ENCODE measurements around the gene TSPAN3.

Gene TSPAN3

DNA sequence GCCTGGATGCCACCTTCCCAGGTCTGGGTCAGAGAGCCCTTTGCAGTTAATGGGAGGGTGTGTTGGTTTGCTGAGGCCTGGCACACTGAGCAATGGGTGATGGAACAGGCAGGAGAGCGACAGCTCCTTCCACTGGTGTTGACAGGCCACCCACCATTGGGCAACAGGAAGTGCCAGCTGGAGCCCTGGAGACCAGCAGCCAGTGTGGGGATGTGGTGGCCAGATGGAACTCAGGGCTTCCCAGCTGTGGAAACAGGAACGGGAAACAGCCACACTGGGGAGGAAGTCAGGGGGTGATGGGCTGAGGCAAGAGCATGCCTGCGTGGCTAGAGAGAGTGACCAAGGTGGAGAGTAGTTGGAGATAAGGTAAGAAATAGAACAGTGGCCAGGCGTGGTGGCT is 66.7 kb downstream of the TSPAN3 start:
- no peak for DNase-seq

DNA sequence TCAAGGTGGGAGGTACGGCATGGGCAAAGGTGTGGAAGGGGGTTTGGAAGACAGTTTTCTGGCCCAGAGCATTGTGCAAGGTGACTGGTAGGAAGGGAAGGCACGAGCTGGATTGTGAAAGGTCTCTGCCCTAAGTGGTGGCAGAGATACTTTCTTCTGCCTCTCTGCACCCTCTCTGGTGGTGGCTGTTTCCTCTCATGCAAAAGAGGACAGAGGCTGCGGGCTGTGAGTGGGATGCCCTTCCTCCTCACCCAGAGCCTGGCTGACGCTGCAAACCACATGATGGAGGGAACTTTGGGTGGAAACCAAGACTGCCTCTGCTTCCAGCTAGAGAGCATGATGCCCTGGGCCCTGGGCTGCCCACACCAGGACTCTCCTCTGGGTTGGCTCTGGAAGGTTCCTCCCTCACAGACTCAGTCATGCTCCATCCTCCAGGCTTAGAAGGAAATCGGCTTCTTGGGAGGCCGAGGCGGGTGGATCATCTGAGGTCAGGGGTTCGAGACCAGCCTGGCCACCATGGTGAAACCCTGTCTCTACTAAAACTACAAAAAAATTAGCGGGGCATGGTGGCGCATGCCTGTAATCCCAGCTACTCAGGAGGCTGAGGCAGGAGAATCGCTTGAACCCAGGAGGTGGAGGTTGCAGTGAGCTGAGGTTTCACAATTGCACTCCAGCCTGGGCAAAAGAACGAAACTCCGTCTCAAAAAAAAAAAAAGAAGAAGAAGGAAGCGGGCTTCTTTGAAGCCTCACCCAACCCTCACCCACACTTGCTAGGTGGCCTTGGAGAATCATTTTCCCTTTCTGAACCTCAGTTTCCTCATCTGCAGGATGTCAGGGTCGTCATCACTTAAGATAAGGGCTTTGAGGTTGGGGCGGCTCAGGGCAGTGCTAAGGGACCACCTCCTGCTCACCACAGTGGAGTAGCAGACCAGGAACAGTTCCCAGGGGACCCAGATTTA is 67.7 kb downstream of the TSPAN3 start:
- no peak for DNase-seq

DNA sequence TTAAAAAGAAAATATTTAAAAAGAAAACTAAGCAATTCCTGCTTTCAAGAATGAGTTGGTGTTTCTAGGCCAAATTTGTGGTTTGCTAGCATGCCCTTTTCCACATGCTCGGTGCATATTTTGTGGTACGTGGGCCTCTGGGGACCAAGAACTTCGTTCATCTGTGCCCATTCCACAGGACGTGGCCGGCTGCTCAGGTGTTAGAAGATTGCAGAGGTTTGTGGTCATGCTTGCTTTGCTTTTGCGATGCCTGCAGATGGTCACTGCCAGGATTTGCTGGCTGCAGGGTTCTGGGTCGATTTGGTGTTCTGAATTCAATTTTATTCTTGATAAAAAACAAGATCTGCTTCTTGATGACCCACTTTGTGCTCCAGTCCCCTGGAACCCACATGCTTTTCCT is 68.5 kb downstream of the TSPAN3 start:
- no peak for DNase-seq

DNA sequence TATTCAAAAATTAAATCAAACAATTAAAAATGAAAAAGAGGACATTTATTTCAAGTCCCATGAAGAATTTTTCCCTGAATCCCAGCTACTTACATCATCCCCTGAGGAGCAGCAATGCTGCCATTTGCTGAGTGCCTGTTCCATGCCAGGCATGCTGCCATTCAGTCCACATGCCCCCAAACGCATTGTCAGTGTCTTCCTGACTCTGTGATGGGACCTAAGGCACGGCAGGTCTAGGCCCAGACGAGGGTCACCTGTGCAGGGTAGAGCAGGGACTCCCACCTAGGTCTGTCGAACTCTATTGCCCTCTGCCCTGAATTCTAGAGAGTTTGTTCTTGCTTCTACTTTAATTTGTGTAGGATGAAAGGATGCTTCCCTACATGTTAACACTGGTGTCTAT is 68.9 kb downstream of the TSPAN3 start:
- DNase-seq = no peak

DNA sequence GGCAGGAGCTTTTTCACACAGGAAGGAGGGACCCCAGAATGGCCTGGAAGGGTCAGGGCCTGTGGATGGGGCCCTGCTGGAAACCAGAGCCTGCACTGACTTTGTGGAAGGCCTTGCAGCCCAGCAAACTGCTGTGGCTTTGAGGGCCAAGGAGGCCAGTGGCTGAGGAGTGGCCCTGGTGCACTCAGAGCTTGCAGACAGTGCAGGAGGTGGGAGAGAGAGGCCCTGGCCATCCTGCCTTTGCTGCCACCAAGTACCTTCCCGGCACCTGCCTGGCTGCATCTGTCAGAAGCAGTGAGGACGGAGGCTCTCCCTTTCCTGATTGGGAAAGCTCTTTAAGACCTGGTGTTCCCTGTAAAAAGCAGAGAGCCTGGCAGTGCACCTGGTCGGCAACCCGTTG is 69.6 kb downstream of the TSPAN3 start:
- no peak for DNase-seq

DNA sequence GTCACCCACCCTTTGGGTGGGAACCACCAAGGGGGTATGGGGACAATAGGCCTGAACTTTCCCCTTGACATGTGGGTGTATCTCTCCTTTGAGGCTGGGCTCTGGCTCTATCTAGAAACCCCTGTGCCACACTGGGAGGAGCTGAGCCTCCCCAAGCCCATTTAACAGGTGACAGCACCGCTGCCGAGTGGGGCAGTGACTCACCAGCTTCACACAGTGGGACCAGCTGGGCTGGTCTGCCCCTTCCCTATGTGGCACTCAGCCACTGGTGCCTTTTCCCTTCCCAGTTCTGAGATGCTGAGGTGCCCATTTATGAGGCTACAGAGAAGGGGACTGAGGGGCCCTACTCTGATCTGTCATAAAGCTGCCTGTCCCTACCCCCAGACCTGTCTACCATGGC is 70.9 kb downstream of the TSPAN3 start:
- DNase-seq = no peak

DNA sequence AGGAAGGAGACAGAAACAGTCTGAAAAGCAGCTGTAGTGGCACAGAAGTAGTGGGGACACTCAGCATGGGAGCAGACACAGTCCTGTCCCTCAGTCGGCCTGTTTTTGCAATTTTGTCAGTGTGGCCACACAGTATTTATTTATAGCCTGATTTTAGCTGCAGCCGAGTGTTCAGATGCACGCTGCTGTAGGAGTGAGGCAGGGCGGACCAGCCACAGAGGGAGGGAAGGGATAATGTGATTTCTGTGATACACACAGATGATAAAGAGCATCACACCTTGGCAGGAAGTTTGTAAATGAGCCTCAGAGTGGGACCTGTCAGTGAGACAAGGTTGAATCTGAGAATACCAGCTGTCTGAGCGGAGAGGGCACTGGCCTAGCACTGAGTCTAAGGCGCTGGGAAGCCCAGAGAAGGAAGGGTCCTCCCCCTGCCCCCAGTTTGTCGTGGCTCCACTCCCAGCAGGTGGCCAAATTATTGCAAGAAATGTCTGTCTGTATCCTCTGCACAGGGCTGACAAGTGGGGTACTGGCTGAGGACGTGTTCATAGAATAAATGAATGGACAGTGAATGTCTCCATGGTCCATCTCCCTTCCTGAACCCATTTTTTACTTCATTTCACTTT is 72.1 kb downstream of the TSPAN3 start:
- no peak for DNase-seq

DNA sequence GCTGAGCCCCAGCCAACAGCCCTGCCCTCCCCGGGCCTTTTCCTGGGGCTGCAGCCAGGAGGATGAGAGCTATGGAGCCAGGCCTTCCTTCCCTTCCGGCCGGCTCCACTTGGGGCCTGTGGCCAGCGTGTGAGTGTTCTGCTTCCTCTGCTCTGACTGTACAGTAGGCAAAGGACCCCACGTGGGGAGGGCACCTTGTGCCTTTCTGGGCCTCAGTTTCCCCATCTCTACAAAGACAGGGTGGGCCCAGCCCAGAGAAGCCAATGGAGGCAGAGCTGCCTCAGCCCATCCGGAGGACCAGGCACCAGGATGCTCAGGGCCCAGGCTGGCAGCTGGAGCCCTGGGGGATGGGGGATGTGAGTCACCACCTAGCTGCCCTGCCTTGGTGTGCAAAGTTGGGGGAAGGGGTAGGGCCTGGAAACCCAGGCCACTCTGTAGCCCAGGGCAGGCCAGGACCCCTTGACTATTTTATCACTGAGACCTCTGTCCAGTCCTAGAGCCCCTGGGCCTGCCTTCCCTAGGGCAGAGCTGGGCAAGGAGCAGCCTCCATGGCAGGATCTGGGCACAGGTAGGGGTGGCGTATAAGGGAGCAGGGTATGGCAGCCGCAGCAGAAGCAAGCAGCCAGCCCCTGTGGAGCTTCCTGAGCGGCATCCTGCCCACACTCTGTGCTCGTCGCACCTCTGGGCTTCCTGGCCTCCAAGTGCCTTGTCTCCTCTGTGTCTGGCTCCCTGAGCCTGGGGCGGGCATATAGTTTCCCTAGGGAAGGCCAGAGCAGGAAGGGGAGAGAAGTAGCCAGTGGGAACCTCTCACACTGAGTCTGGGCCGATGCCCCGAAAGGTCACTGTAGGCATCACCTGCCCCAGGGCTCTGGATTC is 74.1 kb downstream of the TSPAN3 start:
- DNase-seq = no peak

DNA sequence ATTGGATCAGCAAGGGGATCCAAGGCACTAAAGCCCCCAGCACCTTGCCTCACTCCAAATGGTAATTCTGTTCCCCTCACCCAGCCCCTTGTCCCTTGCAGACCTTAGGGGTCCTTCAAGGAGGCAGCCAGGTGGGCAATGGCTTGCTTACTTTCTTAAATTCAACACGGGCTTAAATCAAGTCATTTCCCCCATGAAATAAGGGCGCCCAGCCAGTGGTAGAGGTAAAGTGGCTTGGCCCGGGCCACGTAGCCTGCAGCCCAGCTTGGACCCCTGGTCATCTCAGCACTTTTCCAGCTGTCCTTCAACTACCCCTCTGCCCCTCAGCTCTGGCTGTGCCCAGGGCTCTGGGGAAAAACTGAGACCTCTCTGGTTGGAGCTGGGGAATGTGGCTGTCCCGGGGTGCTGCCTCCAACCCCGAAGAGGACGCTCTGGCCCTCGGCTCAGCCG is 74.8 kb downstream of the TSPAN3 start:
- no peak for DNase-seq

DNA sequence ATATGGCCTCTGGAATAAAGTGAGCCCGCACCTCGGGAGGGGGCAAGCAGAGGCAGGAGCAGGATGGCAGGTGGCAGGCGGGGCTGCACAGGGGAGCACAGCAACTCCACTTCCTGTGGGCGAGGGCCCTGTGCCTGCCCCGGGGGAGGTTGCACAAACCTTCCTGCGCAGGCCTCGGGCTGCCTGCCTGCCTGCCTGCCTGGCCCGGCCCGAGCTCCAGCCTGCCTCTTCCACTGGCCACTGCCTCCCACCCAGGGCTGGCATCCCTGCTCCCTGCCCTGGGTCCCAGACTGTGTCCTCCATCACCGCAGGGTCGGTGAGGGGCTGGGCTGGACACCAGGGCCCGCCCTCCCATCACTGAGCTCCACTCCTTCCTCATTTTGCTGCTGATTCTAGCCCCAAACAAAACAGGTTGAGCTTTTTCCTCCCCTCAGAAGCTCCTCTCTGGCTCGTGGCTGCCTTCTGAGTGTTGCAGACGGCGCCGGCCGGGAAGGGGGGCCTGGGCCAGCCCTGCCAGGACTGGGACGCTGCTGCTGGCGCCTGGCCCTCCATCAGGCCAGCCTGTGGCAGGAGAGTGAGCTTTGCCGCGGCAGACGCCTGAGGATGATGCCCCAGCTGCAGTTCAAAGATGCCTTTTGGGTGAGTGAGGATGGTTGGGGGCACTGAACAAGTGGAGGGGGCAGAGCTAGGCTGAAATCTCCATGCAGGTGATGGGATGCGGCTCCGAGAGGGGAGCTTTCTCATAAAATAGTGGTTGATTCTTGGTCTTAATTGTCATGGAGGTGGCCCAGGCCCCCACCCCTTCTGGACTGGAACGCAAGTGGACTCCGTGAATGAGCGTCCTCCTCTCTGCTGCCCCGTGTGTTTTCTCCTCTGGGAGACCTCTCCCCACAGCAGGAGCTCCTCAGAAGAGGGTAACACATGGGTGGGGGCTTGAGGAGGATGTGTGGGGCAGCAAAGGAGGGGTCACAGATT is 75.7 kb downstream of the TSPAN3 start, which contains the start of gene PSTPIP1:
TSS of gene PSTPIP1 (plus strand) at position 156 of the 975 bp plus-strand sequence. CDS start at position 604, 448 bp downstream.
- DNase-seq = no peak

DNA sequence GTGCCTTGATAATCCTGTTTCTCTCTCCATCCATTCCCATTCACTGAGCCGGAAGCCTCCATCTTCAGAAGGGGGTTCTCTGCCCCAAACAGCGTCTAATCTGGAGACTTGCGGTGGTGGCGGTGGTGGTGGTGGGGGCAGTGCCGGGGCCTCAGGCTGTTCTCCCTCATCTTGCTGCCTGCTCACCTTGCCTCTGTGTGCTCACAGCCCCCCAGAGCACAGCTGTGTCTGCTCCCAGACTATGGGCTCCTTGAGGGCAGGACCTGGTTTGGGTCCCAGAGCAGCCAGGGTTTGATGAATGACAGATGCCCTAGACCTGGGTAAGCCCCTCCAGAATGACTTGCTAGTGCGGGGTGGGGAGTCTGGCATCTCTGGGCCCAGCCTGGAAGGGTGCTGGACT is 76.4 kb downstream of the TSPAN3 start:
- no peak for DNase-seq

DNA sequence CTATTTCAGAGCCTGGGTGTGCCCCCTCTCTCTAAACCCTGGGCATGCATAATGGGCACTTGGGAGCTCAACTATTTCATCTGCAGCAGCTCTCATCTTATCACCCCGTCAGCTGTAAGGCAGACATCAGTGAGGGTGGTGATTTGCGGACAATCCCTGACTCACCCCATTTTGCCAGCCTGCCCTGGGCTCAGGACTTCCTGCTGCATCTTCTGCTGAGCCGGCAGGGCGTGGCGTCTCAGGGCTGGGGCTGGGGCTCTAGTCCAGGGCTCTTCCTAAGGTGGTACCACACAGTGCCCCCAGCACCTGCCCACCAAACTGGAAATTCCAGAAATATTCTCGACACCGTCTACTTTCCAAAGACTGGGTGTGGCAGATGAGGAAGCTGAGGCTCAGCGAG is 76.9 kb downstream of the TSPAN3 start:
- no peak for DNase-seq

DNA sequence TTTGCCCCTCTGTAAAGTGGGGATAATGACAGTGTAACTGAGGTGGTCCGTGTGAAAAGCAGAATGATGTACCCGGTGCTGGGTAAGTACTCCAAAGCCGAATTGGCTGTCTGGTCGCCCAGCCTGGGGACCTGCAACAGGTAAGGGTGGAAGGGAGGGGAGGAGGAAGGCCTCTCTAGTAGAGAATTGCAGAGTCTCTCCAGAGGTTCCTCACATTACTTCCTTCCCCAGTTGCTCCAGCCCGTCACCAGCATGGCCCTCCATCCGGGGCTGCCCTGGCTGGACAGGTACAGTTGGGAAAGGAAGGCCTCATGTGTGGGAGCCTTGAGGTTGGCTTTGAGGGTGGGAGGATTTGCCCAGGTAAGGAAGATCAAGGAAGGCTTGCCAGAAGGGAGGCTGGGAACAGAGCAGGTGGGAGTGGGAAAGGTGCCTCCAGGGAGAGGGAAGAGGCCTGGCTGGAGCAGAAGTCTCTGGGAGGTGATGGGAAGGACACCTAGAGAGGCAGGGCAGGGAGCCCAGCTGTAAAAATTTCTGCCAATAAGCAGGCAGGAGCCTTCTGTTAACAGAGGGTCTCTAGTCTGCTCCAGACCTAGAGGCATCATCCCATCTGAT is 77.7 kb downstream of the TSPAN3 start:
- no peak for DNase-seq

DNA sequence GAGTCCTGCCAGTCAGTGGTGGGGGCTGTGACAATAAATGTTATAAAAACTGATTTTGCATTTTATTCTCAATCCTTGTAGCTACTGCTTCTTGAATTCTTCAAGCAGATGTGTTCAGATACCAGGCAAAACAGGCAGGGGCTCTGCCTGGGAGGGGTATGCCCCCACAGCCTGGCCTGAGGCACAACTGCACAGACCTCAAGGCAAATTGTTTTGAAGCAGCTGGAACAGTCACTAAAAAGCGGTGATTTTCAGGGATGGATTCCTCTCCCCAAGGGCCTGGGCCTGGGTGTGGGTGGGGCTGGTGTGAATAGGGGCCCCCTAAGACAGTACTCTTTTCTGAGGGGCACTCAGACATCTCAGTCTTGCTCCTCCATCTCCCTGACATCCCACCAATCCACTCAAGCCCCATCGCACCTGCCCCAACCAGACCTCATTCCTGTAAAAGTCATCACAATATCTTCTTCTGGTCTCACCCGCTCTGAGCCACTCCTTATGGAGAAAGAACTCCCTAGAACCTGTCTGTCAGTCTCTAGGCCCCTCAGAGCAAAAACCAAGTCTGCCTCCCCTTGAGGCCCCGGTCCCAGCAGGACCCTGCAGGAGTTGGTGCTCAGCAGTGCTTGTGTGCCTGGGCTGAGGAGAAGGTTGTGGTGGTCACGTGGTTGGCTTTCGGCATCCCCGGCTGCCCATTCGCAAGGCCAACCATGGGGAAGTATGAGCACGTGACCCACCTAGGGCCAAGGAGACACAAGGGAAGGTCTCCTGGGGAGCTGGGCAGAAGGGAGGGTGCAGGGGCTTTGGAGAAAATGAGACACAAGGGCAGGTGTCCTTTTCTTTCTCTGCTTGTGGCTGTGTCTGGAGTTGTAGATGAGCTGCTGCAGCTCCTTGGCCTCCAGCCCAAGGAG is 78.9 kb downstream of the TSPAN3 start:
- DNase-seq = no peak
